Fibroblast of mammary gland (primary cell): Measurements from ENCODE around the gene SLAIN2.
"Not testable (repeated sequence)": the region's sequence is repeated elsewhere in the genome, so short reads cannot be mapped to it uniquely, and the experiment has no call there.

Experiments
- DNase-seq: peaks from one replicate; pipeline ENCODE4 v3.0.0-alpha.2; 2010; ENCODE audit warnings: low read depth
- H3K4me3 ChIP-seq: 2 replicates; pipeline ENCODE4 v1.5.1; 2011; ENCODE audit warnings: low read depth, mild to moderate bottlenecking, low read length, moderate library complexity; ENCODE audit not compliant: control insufficient read depth
- TF ChIP-seq, protein P1 (sequence below): conservative IDR thresholded peaks from 2 replicates; pipeline ENCODE4 v1.5.1; 2011; ENCODE audit warnings: low read depth, low read length, inconsistent platforms; ENCODE audit not compliant: control insufficient read depth, insufficient read depth

Gene SLAIN2

DNA sequence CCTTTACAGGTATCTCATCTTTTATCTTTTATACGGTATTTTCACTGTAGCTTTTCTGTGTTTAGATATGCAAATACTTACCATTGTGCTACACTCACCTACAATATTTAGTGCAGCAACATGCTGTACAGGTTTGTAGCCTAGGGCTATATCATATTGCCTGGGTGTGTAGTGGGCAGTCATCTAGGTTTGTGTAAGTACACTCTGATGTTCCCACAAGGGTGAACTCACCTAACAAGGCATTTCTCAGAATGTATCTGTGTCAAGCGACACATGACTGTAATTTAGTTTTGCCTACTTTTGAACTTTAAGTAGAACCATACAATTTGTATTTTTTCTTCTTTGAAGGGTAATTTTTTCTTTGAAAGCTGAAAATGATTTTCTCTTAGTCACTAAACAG, 87.6 kb downstream of the SLAIN2 start:
- no peak overlapping the region for H3K4me3 ChIP-seq
- TF ChIP-seq, protein P1, sequence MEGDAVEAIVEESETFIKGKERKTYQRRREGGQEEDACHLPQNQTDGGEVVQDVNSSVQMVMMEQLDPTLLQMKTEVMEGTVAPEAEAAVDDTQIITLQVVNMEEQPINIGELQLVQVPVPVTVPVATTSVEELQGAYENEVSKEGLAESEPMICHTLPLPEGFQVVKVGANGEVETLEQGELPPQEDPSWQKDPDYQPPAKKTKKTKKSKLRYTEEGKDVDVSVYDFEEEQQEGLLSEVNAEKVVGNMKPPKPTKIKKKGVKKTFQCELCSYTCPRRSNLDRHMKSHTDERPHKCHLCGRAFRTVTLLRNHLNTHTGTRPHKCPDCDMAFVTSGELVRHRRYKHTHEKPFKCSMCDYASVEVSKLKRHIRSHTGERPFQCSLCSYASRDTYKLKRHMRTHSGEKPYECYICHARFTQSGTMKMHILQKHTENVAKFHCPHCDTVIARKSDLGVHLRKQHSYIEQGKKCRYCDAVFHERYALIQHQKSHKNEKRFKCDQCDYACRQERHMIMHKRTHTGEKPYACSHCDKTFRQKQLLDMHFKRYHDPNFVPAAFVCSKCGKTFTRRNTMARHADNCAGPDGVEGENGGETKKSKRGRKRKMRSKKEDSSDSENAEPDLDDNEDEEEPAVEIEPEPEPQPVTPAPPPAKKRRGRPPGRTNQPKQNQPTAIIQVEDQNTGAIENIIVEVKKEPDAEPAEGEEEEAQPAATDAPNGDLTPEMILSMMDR: no peak
- no peak for DNase-seq

DNA sequence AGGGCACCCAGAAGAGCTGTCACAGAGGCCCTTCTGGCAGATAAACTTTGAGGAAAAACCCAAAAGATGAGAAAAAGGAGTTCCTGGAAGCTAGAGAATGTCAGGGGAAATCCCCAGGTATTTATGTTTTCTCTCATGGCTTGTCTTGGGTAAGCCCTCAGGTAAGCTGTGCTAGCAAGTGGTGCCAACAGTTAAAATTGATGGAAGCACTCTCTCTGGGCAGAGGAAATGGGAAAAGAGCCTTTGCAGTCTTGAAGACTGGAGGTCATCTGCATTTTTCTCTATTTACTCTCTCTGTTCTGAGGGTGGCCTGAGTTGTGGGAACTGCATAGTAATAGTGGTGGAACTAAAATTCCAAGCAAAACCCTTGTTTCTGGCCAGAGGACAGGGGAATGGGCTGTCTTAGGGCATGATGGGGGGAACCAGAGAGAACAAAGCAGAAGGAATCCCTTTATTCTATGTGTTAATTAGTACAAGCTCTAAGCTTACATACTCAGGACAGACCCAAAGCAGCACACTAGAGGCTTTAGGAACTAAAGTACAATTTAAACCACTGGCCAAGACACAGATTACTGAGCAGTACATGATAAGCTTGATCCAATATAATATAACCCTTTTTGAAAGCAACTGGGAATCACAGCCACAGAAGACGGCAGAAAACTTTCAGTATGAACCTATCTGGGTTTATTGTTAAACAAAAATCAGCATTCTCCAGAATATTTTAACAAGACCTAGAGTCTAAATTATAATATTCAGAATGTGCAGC, 88.6 kb downstream of the SLAIN2 start:
- TF ChIP-seq, protein P1: no peak
- no peak for DNase-seq
- H3K4me3 ChIP-seq: no peak overlapping the region

DNA sequence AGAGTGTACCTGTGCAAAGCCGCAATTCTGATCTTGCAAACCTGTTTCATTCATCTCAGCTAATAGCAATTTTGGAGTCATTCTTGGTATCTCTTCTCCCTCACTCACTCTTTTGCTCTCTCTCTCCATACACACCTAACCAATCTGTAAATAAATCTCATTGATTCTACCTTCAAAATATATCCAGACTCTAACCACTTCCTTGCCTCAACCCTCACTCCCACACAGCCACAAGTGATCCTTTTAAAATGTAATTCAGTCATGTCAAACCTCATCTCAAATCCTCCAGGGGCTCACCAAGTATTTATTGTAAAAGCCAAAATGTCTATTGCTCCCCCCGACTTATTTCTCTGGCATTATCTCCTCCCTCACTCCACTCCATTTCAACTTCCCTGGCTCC, 90.1 kb downstream of the SLAIN2 start:
- TF ChIP-seq, protein P1: no peak
- DNase-seq: no peak
- no peak overlapping the region for H3K4me3 ChIP-seq

DNA sequence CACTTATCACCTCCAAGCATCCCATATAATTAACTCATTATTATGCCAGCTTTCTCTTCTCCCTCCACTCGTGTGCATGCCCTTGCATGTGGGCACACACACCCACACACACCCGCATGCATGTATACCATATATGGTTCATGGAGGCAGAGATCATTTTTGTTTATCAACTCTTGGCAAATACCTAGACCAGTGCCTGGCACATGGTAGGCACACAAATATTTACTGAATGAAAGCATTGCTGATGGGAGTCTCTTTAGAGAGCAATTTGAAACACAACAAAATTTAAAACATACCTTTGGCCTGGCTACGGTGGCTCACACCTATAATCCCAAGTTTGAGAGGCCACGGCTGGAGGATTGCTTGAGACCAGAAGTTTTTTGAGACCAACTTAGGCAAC, 90.7 kb downstream of the SLAIN2 start:
- no peak overlapping the region for H3K4me3 ChIP-seq
- no peak for DNase-seq
- TF ChIP-seq, protein P1: no peak

DNA sequence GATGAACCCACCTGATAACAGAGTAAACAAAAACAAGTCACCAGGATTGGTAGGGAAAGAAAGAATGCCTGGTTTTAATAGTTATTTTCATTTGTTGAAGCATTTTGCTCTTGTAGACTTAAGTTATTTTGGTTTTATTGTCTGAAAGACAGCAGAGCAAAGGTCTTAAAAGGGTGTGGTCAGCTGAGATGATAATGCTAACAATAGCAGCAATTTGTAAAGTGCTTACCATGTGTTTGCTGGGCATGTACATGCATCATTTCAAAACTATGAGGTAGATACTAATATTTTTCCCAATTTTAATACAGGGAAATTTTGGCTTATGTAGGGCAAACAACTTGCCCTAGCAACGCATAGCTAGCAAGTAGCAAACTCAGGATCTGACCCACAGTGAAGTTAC, 95.0 kb downstream of the SLAIN2 start:
- no peak overlapping the region for H3K4me3 ChIP-seq
- TF ChIP-seq, protein P1: no peak
- DNase-seq: no peak

DNA sequence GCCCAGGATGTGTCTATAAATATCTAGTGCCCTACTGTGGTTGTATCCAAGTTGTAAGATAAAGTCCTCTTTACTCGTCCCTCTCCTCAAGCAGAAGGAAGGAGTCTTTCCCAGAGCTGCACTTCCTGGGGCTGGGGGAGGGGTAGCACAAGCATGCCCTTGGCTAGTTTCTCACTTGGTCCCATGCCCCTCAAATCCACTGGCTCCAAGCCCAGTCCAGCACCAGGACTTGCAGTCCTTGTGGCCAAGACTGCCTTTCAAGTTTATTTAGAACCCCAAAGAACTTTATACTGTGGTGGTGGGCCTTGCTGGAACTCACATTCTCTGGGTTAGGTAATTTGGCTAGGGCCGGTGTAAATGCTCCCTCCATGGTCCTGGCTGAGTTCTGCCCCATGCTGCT, 98.7 kb downstream of the SLAIN2 start:
- no peak for DNase-seq
- TF ChIP-seq, protein P1: no peak

DNA sequence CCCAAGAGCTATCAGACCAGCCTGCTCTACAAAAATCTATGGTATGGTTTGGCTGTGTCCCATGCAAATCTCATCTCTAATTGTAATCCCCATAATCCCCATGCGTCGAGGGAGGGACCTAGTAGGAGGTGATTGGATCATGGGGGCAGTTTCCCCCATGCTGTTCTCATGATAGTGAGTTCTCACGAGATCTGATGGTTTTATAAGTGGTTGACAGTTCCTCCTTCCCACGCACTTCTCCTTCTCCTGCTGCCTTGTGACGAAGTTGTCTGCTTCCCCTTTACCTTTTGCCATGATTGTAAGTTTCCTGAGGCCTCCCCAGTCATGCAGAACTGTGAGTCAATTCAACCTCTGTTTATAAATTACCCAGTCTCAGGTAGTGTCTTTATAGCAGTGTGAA, 99.6 kb downstream of the SLAIN2 start:
- not testable (repeated sequence) for H3K4me3 ChIP-seq, DNase-seq

More for the DNA sequence above, 98.7 kb downstream of the SLAIN2 start:
- H3K4me3 ChIP-seq: no peak overlapping the region
